Epithelial cell of proximal tubule (primary cell): ENCODE measurements around the gene TEX36. TPM values are rescaled to one million over a fixed set of nuclear protein-coding genes. Genes with fewer than 3 reads are reported as not detected.

Experiments
- DNase-seq: peaks from one replicate; pipeline ENCODE4 v3.0.0-alpha.2; 2011; ENCODE audit warnings: low read depth
- H3K4me3 ChIP-seq: 2 replicates; pipeline ENCODE4 v1.5.1; 2011; ENCODE audit warnings: low read depth, mild to moderate bottlenecking, low read length
- CTCF ChIP-seq: conservative IDR thresholded peaks from 2 replicates; pipeline ENCODE4 v1.5.1; 2012; ENCODE audit warnings: low read depth, mild to moderate bottlenecking, low read length
- total RNA-seq: library from RNA; depleted of rRNA; stranded (reverse); fragments of >200 nt; gene quantifications from 2 replicates; pipeline ENCODE4 v1.2.3, GENCODE V29; 2015

The TEX36 gene
- total RNA-seq, 1 donor from 2014 or later, result not detected

GRCh38 chr10:125607689-125608290, 75.2 kb downstream of the TEX36 start:
- no peak overlapping the region for H3K4me3 ChIP-seq
- DNase-seq, result peak; percentile 22
- TF ChIP-seq CTCF, result no peak

- no peak for TF ChIP-seq CTCF
- no peak overlapping the region for H3K4me3 ChIP-seq
- DNase-seq, result no peak
Measured at GRCh38 chr10:125606414-125607010, 76.5 kb downstream of the TEX36 start.

Other genes with a start within 250 kb of the TEX36 start
- 14.5 and 15.4 TPM in 2 replicates for gene EDRF1, start 36.5 kb upstream of the TEX36 start, total RNA-seq
- 0.06 TPM in 1 of 2 replicates, not detected in the other for gene MMP21, start 92.7 kb upstream of the TEX36 start, total RNA-seq
- gene UROS, start 140.1 kb upstream of the TEX36 start, total RNA-seq, result 56.8 and 56.9 TPM in 2 replicates
- gene BCCIP, start 140.4 kb upstream of the TEX36 start, total RNA-seq, result 57.2 and 75.5 TPM in 2 replicates
- gene DHX32, start 198.1 kb upstream of the TEX36 start, total RNA-seq, result 29.6 and 38.8 TPM in 2 replicates
- gene FANK1, start 213.4 kb upstream of the TEX36 start, total RNA-seq, result 2.8 and 9.2 TPM in 2 replicates